Measurements from ENCODE around the gene ICAM3. TPM values are rescaled to one million over a fixed set of nuclear protein-coding genes. Genes with fewer than 3 reads are reported as not detected.
A peak's percentile ranks its signal among the peaks of the same experiment; 100 is the strongest.

Gene ICAM3
- total RNA-seq, 1 donor, result 3.6 TPM

DNA sequence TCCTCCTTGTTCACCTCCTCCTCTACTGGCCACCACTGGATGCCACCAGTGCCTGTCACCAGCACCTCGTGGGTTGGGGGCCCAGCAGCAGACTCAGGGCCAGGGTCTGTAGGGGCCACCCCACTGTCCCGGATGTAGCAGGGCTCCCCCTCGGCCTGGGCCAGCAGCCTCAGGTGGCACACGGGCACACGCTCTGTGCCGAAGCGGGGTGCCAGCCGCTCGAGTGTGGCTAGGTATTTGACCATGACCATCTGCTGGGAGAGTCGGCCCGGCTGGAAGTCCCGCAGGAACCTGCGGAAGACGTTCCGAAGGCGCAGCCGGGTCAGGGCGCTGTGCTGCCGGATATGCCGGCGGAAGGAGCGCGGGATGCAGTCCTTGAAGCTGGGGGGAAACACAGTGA lies 26.1 kb upstream of the ICAM3 start:
- H3K4me1 ChIP-seq (ENCODE audit: insufficient read depth, low read length), result no peaks in the 10 kb centered on the region
- H2AFZ ChIP-seq (ENCODE audit: low read length), result no peak overlapping the region
- H3K36me3 ChIP-seq (ENCODE audit: insufficient read depth, low read length), result peaks cover 33% of the 10 kb centered on the region
- no peaks in the 10 kb centered on the region for H3K79me2 ChIP-seq (ENCODE audit: insufficient read depth, low read length)
- no peak overlapping the region for H3K27ac ChIP-seq (ENCODE audit: low read depth, low read length)
- H3K27me3 ChIP-seq (ENCODE audit: insufficient read depth, low read length), result no peaks in the 10 kb centered on the region
- no peaks in the 10 kb centered on the region for H3K9me3 ChIP-seq (ENCODE audit: low read depth, low read length)
- TF ChIP-seq, protein P1, sequence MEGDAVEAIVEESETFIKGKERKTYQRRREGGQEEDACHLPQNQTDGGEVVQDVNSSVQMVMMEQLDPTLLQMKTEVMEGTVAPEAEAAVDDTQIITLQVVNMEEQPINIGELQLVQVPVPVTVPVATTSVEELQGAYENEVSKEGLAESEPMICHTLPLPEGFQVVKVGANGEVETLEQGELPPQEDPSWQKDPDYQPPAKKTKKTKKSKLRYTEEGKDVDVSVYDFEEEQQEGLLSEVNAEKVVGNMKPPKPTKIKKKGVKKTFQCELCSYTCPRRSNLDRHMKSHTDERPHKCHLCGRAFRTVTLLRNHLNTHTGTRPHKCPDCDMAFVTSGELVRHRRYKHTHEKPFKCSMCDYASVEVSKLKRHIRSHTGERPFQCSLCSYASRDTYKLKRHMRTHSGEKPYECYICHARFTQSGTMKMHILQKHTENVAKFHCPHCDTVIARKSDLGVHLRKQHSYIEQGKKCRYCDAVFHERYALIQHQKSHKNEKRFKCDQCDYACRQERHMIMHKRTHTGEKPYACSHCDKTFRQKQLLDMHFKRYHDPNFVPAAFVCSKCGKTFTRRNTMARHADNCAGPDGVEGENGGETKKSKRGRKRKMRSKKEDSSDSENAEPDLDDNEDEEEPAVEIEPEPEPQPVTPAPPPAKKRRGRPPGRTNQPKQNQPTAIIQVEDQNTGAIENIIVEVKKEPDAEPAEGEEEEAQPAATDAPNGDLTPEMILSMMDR (IDR thresholded peaks at IDR 0.05; ENCODE audit: extremely low read depth, low read depth, low read length), result no peak
- no peak overlapping the region for H3K4me3 ChIP-seq (ENCODE audit: insufficient read depth, low read length)
- H4K20me1 ChIP-seq (ENCODE audit: insufficient read depth, low read length), result peaks cover 6% of the 10 kb centered on the region
- no peak for DNase-seq (ENCODE audit: insufficient read length, low spot score, missing footprints)
- no peak overlapping the region for H3K4me2 ChIP-seq (ENCODE audit: insufficient read depth, low read length)

DNA sequence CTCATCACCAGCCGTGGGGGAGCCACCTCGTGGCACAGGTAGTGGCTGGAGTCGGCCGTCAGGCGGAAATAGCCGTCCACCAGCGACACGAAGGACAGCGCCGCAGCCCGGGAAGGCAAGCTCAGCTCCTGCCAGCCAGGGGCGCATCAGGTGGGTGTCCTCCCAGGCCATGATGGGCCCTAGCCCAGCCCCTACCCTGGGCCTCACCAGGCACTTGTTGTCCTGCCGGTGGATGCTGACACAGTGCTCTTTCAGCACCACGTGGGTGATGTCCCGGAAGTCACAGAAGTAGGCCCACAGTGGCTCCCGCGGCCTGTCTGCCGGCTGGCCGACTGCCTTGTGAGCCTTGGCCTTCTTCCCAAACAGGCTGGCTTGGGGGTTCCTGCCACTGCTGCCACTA lies 25.2 kb upstream of the ICAM3 start:
- no peak overlapping the region for H3K27ac ChIP-seq (ENCODE audit: low read depth, low read length)
- no peak overlapping the region for H2AFZ ChIP-seq (ENCODE audit: low read length)
- no peak overlapping the region for H3K4me2 ChIP-seq (ENCODE audit: insufficient read depth, low read length)
- TF ChIP-seq, protein P1 (IDR thresholded peaks at IDR 0.05; ENCODE audit: extremely low read depth, low read depth, low read length), result no peak
- H4K20me1 ChIP-seq (ENCODE audit: insufficient read depth, low read length), result peaks cover 6% of the 10 kb centered on the region
- H3K4me1 ChIP-seq (ENCODE audit: insufficient read depth, low read length), result no peaks in the 10 kb centered on the region
- H3K4me3 ChIP-seq (ENCODE audit: insufficient read depth, low read length), result no peak overlapping the region
- peaks cover 33% of the 10 kb centered on the region for H3K36me3 ChIP-seq (ENCODE audit: insufficient read depth, low read length)
- H3K9me3 ChIP-seq (ENCODE audit: low read depth, low read length), result no peaks in the 10 kb centered on the region
- no peaks in the 10 kb centered on the region for H3K79me2 ChIP-seq (ENCODE audit: insufficient read depth, low read length)
- DNase-seq (ENCODE audit: insufficient read length, low spot score, missing footprints), result peak; percentile 55
- H3K27me3 ChIP-seq (ENCODE audit: insufficient read depth, low read length), result no peaks in the 10 kb centered on the region

DNA sequence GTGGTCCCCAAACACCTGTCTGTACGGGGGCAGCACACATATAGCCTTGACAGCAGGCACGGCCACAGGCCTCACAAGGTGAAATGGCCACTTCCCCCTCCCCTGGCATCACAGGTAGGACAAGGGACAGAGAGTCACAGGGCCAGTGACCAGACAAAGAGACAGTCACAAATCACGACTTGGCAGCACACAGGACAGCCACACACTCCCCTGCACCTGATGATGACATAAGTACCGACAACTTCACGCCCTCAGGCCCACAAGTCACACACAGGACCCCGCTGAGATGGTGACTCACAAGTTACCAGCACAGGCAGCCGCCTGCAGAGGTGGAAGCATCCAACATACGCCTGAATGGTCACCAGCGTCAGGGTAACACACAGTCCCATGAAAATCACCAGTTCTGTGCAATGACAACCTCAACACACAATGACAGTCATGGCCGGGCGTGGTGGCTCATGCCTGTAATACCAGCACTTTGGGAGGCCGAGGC lies 24.4 kb upstream of the ICAM3 start:
- no peak overlapping the region for H2AFZ ChIP-seq (ENCODE audit: low read length)
- H3K27ac ChIP-seq (ENCODE audit: low read depth, low read length), result no peak overlapping the region
- no peaks in the 10 kb centered on the region for H3K27me3 ChIP-seq (ENCODE audit: insufficient read depth, low read length)
- TF ChIP-seq, protein P1 (IDR thresholded peaks at IDR 0.05; ENCODE audit: extremely low read depth, low read depth, low read length), result no peak
- peaks cover 6% of the 10 kb centered on the region for H4K20me1 ChIP-seq (ENCODE audit: insufficient read depth, low read length)
- no peaks in the 10 kb centered on the region for H3K4me1 ChIP-seq (ENCODE audit: insufficient read depth, low read length)
- H3K9me3 ChIP-seq (ENCODE audit: low read depth, low read length), result no peaks in the 10 kb centered on the region
- peak; percentile 41 for DNase-seq (ENCODE audit: insufficient read length, low spot score, missing footprints)
- H3K4me2 ChIP-seq (ENCODE audit: insufficient read depth, low read length), result no peak overlapping the region
- H3K36me3 ChIP-seq (ENCODE audit: insufficient read depth, low read length), result peaks cover 38% of the 10 kb centered on the region
- no peak overlapping the region for H3K4me3 ChIP-seq (ENCODE audit: insufficient read depth, low read length)
- H3K79me2 ChIP-seq (ENCODE audit: insufficient read depth, low read length), result no peaks in the 10 kb centered on the region

DNA sequence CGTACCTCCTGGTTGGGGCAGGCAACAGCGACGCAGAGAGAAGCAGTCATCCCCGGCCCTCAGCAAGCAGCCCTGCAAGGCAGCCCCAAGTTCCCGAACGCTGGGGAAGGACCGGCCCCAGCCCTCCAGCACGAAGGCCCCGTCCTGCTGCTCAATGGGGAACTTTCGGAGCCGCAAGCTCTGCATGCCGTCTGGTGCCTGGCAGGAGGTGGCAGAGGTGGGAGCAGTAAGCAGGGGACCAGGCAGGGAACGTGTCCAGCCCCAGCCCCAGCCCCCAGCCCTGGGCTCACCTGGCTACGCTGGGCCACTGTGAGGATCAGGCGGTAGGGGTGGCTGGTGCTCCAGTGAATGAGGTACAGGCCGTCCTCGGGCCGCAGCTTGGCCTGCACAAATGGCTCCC lies 22.8 kb upstream of the ICAM3 start:
- Histone ChIP-seq H3K79me2 (ENCODE audit: insufficient read depth, low read length) (no peaks in the 10 kb centered on the region), H4K20me1 (ENCODE audit: insufficient read depth, low read length) (peaks cover 6% of the 10 kb centered on the region), H3K27ac (ENCODE audit: low read depth, low read length) (no peak overlapping the region), H3K36me3 (ENCODE audit: insufficient read depth, low read length) (peaks cover 40% of the 10 kb centered on the region), H3K9me3 (ENCODE audit: low read depth, low read length) (no peaks in the 10 kb centered on the region), H3K4me3 (ENCODE audit: insufficient read depth, low read length) (no peak overlapping the region), H3K27me3 (ENCODE audit: insufficient read depth, low read length) (no peaks in the 10 kb centered on the region), H3K4me1 (ENCODE audit: insufficient read depth, low read length) (no peaks in the 10 kb centered on the region), H3K4me2 (ENCODE audit: insufficient read depth, low read length) (no peak overlapping the region), H2AFZ (ENCODE audit: low read length) (no peak overlapping the region)
- TF ChIP-seq, protein P1 (IDR thresholded peaks at IDR 0.05; ENCODE audit: extremely low read depth, low read depth, low read length), result no peak
- DNase-seq (ENCODE audit: insufficient read length, low spot score, missing footprints), result peak; percentile 74

Data from osteoblast (primary cell).